Caco-2 (cell line): Measurements from ENCODE around the gene TTC9. TPM values are rescaled to one million over a fixed set of nuclear protein-coding genes. Genes with fewer than 3 reads are reported as not detected.

Source experiments
- BruUV-seq: library from RNA; stranded (reverse); fragments of 400-500 nt; replicated peaks from 2 replicates; lab custom pipeline; 2021; lab: Mats Ljungman, UMichigan
- CTCF ChIA-PET: fragments of 300-600 bp; sonication (Branson Sonifier 250); formaldehyde crosslinking; loops from one replicate; lab custom pipeline; 2022; ENCODE audit warnings: antibody characterized with exemption; lab: Charles Lee
- POLR2A ChIA-PET: fragments of 300-600 bp; sonication (Branson Sonifier 250); formaldehyde crosslinking; loops from one replicate; lab custom pipeline; 2022; ENCODE audit warnings: antibody characterized with exemption; lab: Charles Lee
- DNase-seq, 2 experiments: peaks; one replicate each; pipeline versions ENCODE4 v3.0.0 to v3.0.0-alpha.2; 2020 to 2022
- H3K27me3 ChIP-seq: replicated peaks from 2 replicates; pipeline ENCODE4 v1.6.0; 2011; ENCODE audit warnings: low read length; ENCODE audit not compliant: control insufficient read depth, insufficient read depth
- H3K36me3 ChIP-seq: 2 replicates; pipeline ENCODE4 v1.5.1; 2011; ENCODE audit warnings: low read length; ENCODE audit not compliant: control insufficient read depth, insufficient read depth
- H3K4me1 ChIP-seq: fragments of 250-450 bp; sonication (Bioruptor Pico); 2 replicates; pipeline ENCODE4 v1.5.1; 2020; ENCODE audit warnings: mild to moderate bottlenecking
- H3K4me3 ChIP-seq: 2 replicates; pipeline ENCODE4 v1.5.1; 2011; ENCODE audit warnings: low read depth, mild to moderate bottlenecking, control low read depth, low read length
- H3K9me3 ChIP-seq: fragments of 250-450 bp; sonication (Bioruptor Pico); 2 replicates; pipeline ENCODE4 v1.5.1; 2020; ENCODE audit warnings: mild to moderate bottlenecking, moderate library complexity
- H3K27ac Mint-ChIP-seq: one replicate; pipeline ENCODE4 v1.8.0; 2022; ENCODE audit warnings: mixed read lengths; ENCODE audit not compliant: unreplicated experiment
- H3K27me3 Mint-ChIP-seq: one replicate; pipeline ENCODE4 v1.8.0; 2022; ENCODE audit warnings: mixed read lengths; ENCODE audit not compliant: insufficient read depth, unreplicated experiment
- H3K36me3 Mint-ChIP-seq: one replicate; pipeline ENCODE4 v1.8.0; 2022; ENCODE audit warnings: mild to moderate bottlenecking, mixed read lengths; ENCODE audit not compliant: insufficient read depth, unreplicated experiment
- H3K4me1 Mint-ChIP-seq: one replicate; pipeline ENCODE4 v1.8.0; 2022; ENCODE audit warnings: low read depth, mixed read lengths; ENCODE audit not compliant: unreplicated experiment
- H3K4me3 Mint-ChIP-seq: one replicate; pipeline ENCODE4 v1.8.0; 2022; ENCODE audit warnings: mild to moderate bottlenecking, moderate library complexity, mixed read lengths; ENCODE audit not compliant: unreplicated experiment
- H3K9me3 Mint-ChIP-seq: one replicate; pipeline ENCODE4 v1.8.0; 2022; ENCODE audit warnings: mixed read lengths; ENCODE audit not compliant: unreplicated experiment
- intact Hi-C: fragments of 100-400 bp; cut with micrococcal nuclease; formaldehyde crosslinking; loops from one replicate; pipeline ENCODE4 v1.10.0; 2022; ENCODE audit not compliant: unreplicated experiment
- total RNA-seq: library from RNA; stranded (reverse); gene quantifications from 2 replicates; pipeline ENCODE4 v1.2.3, GENCODE V29; 2022
- TF ChIP-seq, protein P1 (sequence below), 2 experiments: fragments of 200-600 bp in 1 of 2; IDR thresholded peaks; 1 replicate in 1 of 2; 2 replicates in 1 of 2; pipeline versions ENCODE4 v1.5.1 to v1.8.0; 2011 to 2022; ENCODE audit warnings: antibody characterized with exemption in 1 of 2, control low read depth in 1 of 2, inconsistent platforms in 1 of 2, low read depth in 1 of 2, low read length in 1 of 2, mild to moderate bottlenecking in 1 of 2, moderate library complexity in 1 of 2; ENCODE audit not compliant: insufficient read depth in 1 of 2, severe bottlenecking in 1 of 2, unreplicated experiment in 1 of 2

The TTC9 gene
- total RNA-seq, 1 experiment from 2014 or later, result 4.6 TPM

DNA sequence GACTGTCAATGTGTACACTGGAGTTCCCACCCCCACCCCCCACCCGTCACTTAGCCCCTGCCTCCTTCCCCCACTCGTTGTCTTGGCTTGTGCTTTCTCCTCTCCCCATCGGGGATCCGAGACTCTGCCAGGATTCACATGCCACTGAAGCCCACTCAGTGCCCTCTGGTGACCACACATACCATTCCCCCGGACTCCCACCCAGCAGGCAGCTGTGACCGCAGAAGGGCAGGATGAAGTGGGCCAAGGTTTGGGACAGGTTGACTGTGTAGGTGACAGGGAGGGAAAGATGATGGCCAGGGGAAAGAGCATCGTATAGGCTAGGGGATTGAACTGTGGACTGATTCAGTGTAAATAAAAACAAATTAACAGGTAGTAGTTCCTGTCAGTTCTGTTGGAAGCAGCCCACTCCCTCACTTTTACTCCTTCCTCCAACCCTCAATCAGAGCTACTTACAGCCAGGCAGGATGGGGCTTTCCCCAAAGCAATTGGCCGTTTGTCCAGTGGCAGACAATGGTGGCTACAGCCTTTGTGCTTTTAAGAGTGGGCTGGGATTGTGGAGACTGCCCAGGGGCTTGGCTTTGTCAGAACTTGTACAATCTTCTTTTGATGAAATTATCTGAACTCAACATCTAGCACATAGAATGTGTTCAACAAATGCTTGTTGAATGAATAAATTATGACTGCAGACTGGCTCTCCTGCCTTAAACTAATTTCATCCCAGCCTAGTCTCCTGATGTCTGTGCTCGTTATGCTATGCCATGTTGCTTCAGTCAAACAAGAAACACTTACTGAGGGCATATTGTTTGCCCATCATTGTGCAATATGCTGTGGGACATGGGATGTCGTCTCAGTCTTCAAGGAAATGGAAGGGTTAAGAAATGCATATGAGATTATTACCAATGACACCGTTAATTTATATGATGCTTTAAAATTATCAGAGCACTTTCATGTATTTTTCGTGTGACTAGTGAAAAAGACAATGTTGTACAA is 30.2 kb downstream of the TTC9 start:
- Mint-ChIP-seq H3K36me3 (peaks cover 6% of the 10 kb centered on the region), H3K27ac (no peak overlapping the region), H3K27me3 (no peaks in the 10 kb centered on the region), H3K9me3 (no peaks in the 10 kb centered on the region), H3K4me1 (peaks cover 10% of the 10 kb centered on the region), H3K4me3 (no peak overlapping the region)
- Histone ChIP-seq H3K4me3 (no peak overlapping the region), H3K36me3 (no peaks in the 10 kb centered on the region), H3K4me1 (peaks cover 7% of the 10 kb centered on the region), H3K9me3 (no peaks in the 10 kb centered on the region), H3K27me3 (no peaks in the 10 kb centered on the region)
- ChIA-PET CTCF (no interaction called here), POLR2A (no interaction called here)
- TF ChIP-seq, protein P1, sequence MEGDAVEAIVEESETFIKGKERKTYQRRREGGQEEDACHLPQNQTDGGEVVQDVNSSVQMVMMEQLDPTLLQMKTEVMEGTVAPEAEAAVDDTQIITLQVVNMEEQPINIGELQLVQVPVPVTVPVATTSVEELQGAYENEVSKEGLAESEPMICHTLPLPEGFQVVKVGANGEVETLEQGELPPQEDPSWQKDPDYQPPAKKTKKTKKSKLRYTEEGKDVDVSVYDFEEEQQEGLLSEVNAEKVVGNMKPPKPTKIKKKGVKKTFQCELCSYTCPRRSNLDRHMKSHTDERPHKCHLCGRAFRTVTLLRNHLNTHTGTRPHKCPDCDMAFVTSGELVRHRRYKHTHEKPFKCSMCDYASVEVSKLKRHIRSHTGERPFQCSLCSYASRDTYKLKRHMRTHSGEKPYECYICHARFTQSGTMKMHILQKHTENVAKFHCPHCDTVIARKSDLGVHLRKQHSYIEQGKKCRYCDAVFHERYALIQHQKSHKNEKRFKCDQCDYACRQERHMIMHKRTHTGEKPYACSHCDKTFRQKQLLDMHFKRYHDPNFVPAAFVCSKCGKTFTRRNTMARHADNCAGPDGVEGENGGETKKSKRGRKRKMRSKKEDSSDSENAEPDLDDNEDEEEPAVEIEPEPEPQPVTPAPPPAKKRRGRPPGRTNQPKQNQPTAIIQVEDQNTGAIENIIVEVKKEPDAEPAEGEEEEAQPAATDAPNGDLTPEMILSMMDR (IDR thresholded peaks at IDR 0.05; ENCODE audit: insufficient read depth in 1 of 2, low read depth in 1 of 2, low read length in 1 of 2, severe bottlenecking in 1 of 2, unreplicated experiment in 1 of 2), result no peak
- no TSS peak for BruUV-seq
- DNase-seq, result no peak
- intact Hi-C loops, result no loop called here

DNA sequence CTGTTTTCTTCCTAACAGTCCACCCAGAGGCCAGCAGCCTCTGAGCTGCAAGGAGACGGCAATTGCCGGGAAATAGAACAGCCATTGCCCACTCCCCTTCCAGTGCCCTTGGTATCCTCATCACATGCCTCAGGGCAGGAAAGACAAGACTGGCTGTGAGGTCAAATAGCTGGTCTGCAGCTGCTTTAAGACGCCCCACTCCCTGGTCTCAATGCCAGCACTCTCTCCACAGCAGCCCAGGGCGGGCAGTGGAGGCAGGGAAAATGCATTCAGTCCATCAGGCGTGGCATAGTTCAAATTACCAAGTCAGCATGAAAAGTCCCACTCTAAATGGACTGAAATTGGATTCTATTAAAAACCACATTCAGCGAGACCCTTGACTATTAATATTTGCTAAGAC is 35.6 kb downstream of the TTC9 start:
- Histone ChIP-seq H3K9me3 (no peaks in the 10 kb centered on the region), H3K4me1 (no peaks in the 10 kb centered on the region), H3K36me3 (no peaks in the 10 kb centered on the region), H3K4me3 (no peak overlapping the region), H3K27me3 (no peaks in the 10 kb centered on the region)
- BruUV-seq, result no TSS peak
- Mint-ChIP-seq H3K27ac (no peak overlapping the region), H3K9me3 (no peaks in the 10 kb centered on the region), H3K27me3 (no peaks in the 10 kb centered on the region), H3K36me3 (no peaks in the 10 kb centered on the region), H3K4me1 (peaks cover 6% of the 10 kb centered on the region), H3K4me3 (no peak overlapping the region)
- ChIA-PET POLR2A (no interaction called here), CTCF (no interaction called here)
- intact Hi-C loops, result no loop called here
- TF ChIP-seq, protein P1 (IDR thresholded peaks at IDR 0.05; ENCODE audit: insufficient read depth in 1 of 2, low read depth in 1 of 2, low read length in 1 of 2, severe bottlenecking in 1 of 2, unreplicated experiment in 1 of 2), result no peak
- DNase-seq, result no peak

DNA sequence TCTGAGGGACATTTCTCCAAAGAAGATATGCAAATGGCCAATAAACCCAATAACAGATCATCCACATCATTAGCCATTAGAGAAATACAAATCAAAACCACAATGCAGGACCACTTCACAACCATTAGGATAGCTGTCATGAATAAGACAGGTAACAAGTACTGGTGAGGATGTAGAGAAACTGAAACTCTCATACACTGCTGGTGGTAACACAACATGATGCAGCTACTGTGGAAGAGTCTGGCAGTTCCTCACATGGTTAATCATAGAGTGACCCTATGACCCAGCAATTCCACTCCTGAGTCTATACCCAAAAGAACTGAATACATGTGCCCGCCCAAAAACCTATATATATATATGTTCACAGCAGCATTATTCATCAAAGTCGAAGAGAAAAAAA is 39.0 kb downstream of the TTC9 start:
- no TSS peak for BruUV-seq
- H3K9me3 ChIP-seq, result no peaks in the 10 kb centered on the region
- DNase-seq, result no peak
- CTCF ChIA-PET, result no interaction called here
- H3K4me3 ChIP-seq, result no peak overlapping the region
- H3K4me3 Mint-ChIP-seq, result no peak overlapping the region
- H3K9me3 Mint-ChIP-seq, result no peaks in the 10 kb centered on the region
- no peak overlapping the region for H3K27ac Mint-ChIP-seq
- no peaks in the 10 kb centered on the region for H3K27me3 ChIP-seq
- TF ChIP-seq, protein P1 (IDR thresholded peaks at IDR 0.05; ENCODE audit: insufficient read depth in 1 of 2, low read depth in 1 of 2, low read length in 1 of 2, severe bottlenecking in 1 of 2, unreplicated experiment in 1 of 2), result no peak
- H3K36me3 ChIP-seq, result no peaks in the 10 kb centered on the region
- H3K4me1 ChIP-seq, result no peaks in the 10 kb centered on the region
- H3K4me1 Mint-ChIP-seq, result peaks cover 9% of the 10 kb centered on the region
- intact Hi-C loops, result no loop called here
- H3K36me3 Mint-ChIP-seq, result no peaks in the 10 kb centered on the region
- POLR2A ChIA-PET, result no interaction called here
- no peaks in the 10 kb centered on the region for H3K27me3 Mint-ChIP-seq
